ENCODE results near the gene MND1.
"Not testable (repeated sequence)": the region's sequence is repeated elsewhere in the genome, so short reads cannot be mapped to it uniquely, and the experiment has no call there.

Gene MND1

GRCh38 chr4:153440475-153440874 is 96.0 kb downstream of the MND1 start:
- no peak for DNase-seq (ENCODE audit: low read depth, low spot score)

DNA sequence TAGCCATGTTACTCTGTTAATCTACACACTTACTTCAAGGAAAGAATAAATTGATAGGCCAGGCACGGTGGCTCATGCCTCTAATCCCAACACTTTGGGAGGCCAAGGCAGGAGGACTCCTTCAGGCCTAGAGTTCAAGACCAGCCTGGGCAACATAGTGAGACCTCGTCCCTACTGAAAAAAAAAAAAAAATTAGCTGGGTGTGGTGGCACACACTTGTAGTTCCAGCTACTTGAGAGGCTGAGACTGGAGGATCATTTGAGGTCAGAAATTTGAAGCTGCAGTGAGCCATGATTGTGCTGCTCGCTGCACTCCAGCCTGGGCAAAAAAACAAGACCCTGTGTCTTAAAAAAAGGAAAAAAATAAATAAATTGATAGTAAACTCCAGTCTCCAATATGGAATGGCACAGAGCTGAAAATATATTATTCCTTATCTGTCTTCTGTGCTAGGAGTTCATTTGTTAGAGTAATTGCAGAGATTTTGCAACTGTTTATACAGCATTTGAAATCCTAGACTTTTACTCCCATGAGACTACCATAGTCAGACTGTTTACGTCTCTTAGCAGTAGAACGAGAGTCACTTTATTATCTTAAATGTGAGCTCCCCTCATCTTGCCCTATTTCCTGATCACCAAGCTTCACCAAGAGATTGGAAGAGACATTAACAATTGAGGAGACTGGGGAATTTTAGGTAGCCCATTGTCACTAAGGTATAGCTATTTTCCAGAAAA is 102.9 kb downstream of the MND1 start:
- DNase-seq (ENCODE audit: low read depth, low spot score) = no peak

DNA sequence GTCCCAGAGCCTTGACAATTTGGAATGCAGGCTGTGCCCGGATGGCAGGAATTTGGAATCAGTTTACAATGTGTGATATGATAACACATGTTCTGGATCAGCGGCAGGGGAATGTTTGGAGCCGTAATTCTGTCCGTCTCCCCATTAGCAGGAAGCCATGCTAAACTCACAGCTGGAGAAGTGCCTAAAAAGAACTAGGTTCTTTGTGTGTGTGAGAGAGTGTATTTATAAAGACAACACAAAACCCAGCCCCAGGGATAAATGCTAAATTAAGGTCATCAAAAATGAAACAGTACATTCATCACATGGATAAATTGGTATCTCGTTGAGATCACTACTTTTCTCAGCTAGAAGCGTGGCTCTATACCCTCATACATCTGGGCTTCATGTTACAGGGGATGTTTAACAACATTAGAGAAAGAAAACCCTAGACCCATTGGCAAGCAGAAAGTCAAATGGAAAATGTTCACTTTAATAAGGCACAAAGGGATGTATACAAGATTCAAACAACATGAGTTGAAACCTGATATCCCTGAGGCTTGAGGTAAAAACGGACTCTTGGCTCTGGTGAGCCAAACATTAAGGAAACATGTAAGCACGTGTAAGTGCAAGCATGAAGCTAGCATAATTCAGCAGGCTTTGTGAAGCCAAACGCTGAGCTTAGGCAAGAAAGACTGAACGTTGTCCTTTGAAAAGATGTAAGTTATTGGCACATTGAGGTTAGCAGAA is 103.7 kb downstream of the MND1 start:
- no peak for DNase-seq (ENCODE audit: low read depth, low spot score)

- DNase-seq (ENCODE audit: low read depth, low spot score) = no peak
These were observed 104.8 kb downstream of the MND1 start for GRCh38 chr4:153449338-153449737.

GRCh38 chr4:153450544-153450917 is 106.0 kb downstream of the MND1 start:
- no peak for DNase-seq (ENCODE audit: low read depth, low spot score)

GRCh38 chr4:153451145-153451544 is 106.7 kb downstream of the MND1 start:
- DNase-seq (ENCODE audit: low read depth, low spot score) = not testable (repeated sequence)

- peak; percentile 86 for DNase-seq (ENCODE audit: low read depth, low spot score)
These were observed 107.6 kb downstream of the MND1 start for GRCh38 chr4:153451911-153452657.

GRCh38 chr4:153452658-153453378 is 108.3 kb downstream of the MND1 start:
- DNase-seq (ENCODE audit: low read depth, low spot score) = no peak

DNA sequence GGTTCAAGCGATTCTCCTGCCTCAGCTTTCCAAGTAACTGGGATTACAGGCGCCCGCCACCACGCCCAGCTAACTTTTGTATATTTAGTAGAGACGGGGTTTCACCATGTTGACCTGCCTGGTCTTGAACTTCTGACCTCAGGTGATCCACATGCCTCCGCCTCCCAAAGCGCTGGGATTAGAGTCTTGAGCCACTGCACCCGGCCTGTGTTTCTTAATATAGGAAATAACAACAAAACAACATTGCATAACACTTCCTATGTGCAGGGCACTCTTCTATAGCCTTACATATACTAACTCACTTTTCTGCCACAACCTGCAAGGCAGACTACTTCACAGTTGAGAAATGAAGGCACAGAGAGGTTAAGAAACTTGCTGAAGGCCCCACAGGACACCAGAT is 108.9 kb downstream of the MND1 start:
- no peak for DNase-seq (ENCODE audit: low read depth, low spot score)

- no peak for DNase-seq (ENCODE audit: low read depth, low spot score)
These were observed 114.5 kb downstream of the MND1 start for GRCh38 chr4:153458969-153459368.

- DNase-seq (ENCODE audit: low read depth, low spot score) = not testable (repeated sequence)
These were observed 117.1 kb downstream of the MND1 start for GRCh38 chr4:153461549-153461948.

GRCh38 chr4:153464068-153464467 is 119.6 kb downstream of the MND1 start:
- no peak for DNase-seq (ENCODE audit: low read depth, low spot score)

Data from ELF-1 (cell line).